ENCODE results near the gene DAND5. TPM values are rescaled to one million over a fixed set of nuclear protein-coding genes. Genes with fewer than 3 reads are reported as not detected.

DAND5 gene
- total and polyA plus RNA-seq, 9 of the 15 experiments (the other 6 are each of a cell fraction or from before 2014, with no cell fraction given): 0.22 to 0.83 (median 0.60) TPM

DNA sequence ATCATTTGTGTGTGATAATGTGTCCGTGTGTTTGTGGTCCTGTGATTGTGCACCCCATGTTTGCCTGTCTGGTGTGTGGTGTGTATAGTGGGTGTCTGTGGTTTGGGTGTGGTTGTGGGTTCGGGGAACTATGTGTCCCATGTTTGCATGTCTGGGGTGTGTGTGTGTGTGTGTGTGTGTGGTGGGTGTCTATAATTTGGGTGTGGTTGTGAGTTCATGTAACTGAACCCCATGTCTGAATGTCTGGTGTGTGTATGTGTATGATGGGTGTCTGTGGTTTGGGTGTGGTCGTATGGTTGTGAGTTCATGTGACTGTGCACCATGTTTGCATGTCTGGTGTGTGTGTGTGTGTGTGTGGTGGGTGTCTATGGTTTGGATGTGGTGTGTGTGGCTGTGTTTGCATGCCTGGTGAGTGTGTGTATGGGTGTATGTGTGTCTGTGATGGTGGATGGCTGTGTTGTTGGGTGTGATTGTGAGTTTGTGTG, 14.8 kb downstream of the DAND5 start (continued):
- TF ChIP-seq ZNF318 (IDR thresholded peaks at IDR 0.05; ENCODE audit: borderline replicate concordance in 1 of 2, low read depth in 1 of 2) (peak in 1 of 2 experiments; percentile 6; a peak in 1 of 4 replicates), OTX1 (CRISPR knock-in tag; IDR thresholded peaks at IDR 0.05) (peak; percentile 80; the same call in 1 of the 2 replicates), HDAC1 (IDR thresholded peaks at IDR 0.05) (no peak; a peak in 1 of 4 replicates), HNRNPH1 (optimal IDR thresholded peaks at IDR 0.05; ENCODE audit: low read depth, low read length) (no peak), ZBTB5 (IDR thresholded peaks at IDR 0.05) (0 out of 2 replicates have a peak, but pooled peaks have one; percentile 61)
- TF ChIP-seq, protein P1, sequence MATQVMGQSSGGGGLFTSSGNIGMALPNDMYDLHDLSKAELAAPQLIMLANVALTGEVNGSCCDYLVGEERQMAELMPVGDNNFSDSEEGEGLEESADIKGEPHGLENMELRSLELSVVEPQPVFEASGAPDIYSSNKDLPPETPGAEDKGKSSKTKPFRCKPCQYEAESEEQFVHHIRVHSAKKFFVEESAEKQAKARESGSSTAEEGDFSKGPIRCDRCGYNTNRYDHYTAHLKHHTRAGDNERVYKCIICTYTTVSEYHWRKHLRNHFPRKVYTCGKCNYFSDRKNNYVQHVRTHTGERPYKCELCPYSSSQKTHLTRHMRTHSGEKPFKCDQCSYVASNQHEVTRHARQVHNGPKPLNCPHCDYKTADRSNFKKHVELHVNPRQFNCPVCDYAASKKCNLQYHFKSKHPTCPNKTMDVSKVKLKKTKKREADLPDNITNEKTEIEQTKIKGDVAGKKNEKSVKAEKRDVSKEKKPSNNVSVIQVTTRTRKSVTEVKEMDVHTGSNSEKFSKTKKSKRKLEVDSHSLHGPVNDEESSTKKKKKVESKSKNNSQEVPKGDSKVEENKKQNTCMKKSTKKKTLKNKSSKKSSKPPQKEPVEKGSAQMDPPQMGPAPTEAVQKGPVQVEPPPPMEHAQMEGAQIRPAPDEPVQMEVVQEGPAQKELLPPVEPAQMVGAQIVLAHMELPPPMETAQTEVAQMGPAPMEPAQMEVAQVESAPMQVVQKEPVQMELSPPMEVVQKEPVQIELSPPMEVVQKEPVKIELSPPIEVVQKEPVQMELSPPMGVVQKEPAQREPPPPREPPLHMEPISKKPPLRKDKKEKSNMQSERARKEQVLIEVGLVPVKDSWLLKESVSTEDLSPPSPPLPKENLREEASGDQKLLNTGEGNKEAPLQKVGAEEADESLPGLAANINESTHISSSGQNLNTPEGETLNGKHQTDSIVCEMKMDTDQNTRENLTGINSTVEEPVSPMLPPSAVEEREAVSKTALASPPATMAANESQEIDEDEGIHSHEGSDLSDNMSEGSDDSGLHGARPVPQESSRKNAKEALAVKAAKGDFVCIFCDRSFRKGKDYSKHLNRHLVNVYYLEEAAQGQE (IDR thresholded peaks at IDR 0.05; ENCODE audit: borderline replicate concordance): no peak
- TF ChIP-seq, protein P1 (CRISPR knock-in tag; IDR thresholded peaks at IDR 0.05; ENCODE audit: low read depth): no peak

Measured in K562 (cell line).